NCI-H187 treated with DMSO at 0.1 percent for 48 hours (cell line): ENCODE measurements around the gene BAHCC1.

Source experiments
- DNase-seq: peaks from one replicate; lab custom pipeline; 2025; lab: John Stamatoyannopoulos, UW

The BAHCC1 gene

DNA sequence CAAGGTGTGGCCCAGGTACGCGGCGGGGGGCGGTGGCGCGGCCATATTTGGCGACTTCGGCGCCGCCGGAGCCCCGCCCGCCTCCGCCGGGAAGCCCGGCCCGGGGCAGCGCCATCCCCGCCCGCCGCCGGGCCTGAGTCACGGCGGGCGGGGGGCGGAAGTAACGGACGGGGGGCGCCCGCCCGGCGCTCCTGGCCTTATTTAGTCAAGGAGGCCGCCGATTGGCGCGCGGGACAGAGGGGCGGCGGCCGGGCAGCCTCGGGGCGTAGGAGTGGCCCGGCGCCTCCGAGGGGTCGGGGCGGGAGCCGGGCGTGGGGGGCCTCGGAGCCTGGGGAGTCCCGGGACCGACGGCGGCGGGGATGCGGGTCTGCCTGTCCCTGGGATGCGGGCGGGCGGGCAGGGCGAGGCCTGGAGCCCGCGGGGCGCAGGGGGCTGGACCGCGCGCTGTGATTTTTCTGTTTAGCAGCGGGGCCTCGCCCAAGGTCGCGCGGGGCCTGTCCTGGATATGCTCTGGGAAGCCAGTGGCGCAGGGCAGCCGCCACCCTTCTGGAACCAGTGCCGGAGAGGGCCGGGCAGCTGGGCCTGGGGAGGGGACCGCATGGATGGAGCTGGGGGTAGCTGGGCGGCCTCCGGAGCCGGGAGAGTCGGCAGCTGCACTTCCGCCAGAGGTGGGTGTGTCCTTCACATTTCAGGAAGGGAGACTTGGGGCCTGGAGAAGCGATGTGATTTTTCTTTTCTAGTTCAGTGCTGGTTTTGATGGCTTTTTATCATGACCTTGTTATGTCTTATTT, 119.7 kb downstream of the BAHCC1 start:
- no peak for DNase-seq

DNA sequence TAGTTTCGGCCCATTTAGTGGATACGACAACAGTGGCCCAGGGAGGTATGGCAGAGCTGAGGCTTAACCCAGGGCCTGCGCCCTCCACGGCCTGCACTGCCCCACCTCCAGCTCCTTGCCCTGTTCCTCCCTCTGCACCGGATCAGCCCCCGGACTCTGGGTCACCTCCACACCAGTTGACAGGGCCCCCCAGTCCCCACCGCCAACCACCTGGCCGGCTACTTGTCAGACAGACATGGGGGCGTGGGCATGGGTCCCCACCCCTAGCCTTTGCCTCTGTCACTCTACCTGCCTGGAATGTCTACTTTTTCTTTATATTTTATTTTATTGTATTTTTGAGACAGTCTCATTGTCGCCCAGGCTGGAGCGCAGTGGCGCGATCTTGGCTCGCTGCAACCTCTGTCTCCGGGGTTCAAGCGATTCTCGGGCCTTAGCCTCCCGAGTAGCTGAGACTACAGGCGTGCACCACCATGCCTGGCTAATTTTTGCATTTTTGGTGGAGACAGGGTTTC, 120.3 kb downstream of the BAHCC1 start:
- DNase-seq = no peak
